ENCODE results near the gene GET3.

DNA sequence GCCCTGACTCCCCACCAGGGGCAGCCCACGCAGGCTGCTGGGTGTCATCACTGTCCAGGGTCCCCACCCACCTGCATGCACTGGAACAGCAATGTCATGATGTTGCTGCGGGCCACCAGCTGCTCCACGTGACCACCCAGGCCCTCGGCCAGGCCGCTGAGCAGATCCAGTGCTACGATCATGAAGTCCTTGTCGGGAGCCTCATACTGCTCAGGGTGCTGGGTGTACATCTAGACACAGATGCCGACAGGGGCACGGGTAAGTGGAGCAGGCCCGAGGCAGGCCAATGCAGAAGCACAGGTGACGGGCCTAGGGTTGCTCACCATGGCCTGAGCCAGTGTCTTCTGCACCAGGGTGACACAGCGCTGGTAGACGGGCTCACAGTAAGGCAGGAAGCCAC lies 32.1 kb upstream of the GET3 start:
- TF ChIP-seq, protein P1, sequence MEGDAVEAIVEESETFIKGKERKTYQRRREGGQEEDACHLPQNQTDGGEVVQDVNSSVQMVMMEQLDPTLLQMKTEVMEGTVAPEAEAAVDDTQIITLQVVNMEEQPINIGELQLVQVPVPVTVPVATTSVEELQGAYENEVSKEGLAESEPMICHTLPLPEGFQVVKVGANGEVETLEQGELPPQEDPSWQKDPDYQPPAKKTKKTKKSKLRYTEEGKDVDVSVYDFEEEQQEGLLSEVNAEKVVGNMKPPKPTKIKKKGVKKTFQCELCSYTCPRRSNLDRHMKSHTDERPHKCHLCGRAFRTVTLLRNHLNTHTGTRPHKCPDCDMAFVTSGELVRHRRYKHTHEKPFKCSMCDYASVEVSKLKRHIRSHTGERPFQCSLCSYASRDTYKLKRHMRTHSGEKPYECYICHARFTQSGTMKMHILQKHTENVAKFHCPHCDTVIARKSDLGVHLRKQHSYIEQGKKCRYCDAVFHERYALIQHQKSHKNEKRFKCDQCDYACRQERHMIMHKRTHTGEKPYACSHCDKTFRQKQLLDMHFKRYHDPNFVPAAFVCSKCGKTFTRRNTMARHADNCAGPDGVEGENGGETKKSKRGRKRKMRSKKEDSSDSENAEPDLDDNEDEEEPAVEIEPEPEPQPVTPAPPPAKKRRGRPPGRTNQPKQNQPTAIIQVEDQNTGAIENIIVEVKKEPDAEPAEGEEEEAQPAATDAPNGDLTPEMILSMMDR (IDR thresholded peaks at IDR 0.05), result no peak
- TF ChIP-seq POLR2AphosphoS5 (IDR thresholded peaks at IDR 0.05; ENCODE audit: low read depth, low read length), result no peak

Measured in Panc1 (cell line).